ENCODE data around the gene CLBA1.
A peak's percentile ranks its signal among the peaks of the same experiment; 100 is the strongest.

The CLBA1 gene

GRCh38 chr14:104968541-104969401, 16.8 kb upstream of the CLBA1 start:
- DNase-seq (ENCODE audit: low spot score): no peak

GRCh38 chr14:104969741-104970230, 15.8 kb upstream of the CLBA1 start:
- no peak for DNase-seq (ENCODE audit: low spot score)

GRCh38 chr14:104970231-104971068, 15.1 kb upstream of the CLBA1 start:
- DNase-seq (ENCODE audit: low spot score): peak; percentile 48

- DNase-seq (ENCODE audit: low spot score): no peak
Measured at GRCh38 chr14:104971447-104972240, 13.9 kb upstream of the CLBA1 start.

- no peak for DNase-seq (ENCODE audit: low spot score)
Measured at GRCh38 chr14:104972301-104973134, 13.1 kb upstream of the CLBA1 start.

- DNase-seq (ENCODE audit: low spot score): peak; percentile 40
Measured at GRCh38 chr14:104973135-104973384, 12.5 kb upstream of the CLBA1 start.

- no peak for DNase-seq (ENCODE audit: low spot score)
Measured at GRCh38 chr14:104973385-104974145, 12.0 kb upstream of the CLBA1 start.

- no peak for DNase-seq (ENCODE audit: low spot score)
Measured at GRCh38 chr14:104974146-104974541, 11.4 kb upstream of the CLBA1 start.

- DNase-seq (ENCODE audit: low spot score): no peak
Measured at GRCh38 chr14:104974665-104975390, 10.8 kb upstream of the CLBA1 start.

- no peak for DNase-seq (ENCODE audit: low spot score)
Measured at GRCh38 chr14:104975481-104976197, 9.9 kb upstream of the CLBA1 start.

GRCh38 chr14:104976198-104977007, 9.2 kb upstream of the CLBA1 start:
- DNase-seq (ENCODE audit: low spot score): peak; percentile 57

- no peak for DNase-seq (ENCODE audit: low spot score)
Measured at GRCh38 chr14:104977008-104977680, 8.4 kb upstream of the CLBA1 start.

- DNase-seq (ENCODE audit: low spot score): peak; percentile 65
Measured at GRCh38 chr14:104977681-104978653, 7.6 kb upstream of the CLBA1 start, which contains the start of gene AHNAK2. TSS of gene AHNAK2 (minus strand) at chr14:104978374. CDS start at chr14:104978237, 137 bp downstream.

GRCh38 chr14:104978746-104979691, 6.6 kb upstream of the CLBA1 start:
- no peak for DNase-seq (ENCODE audit: low spot score)
